ENCODE results near the gene AFDN. TPM values are rescaled to one million over a fixed set of nuclear protein-coding genes. Genes with fewer than 3 reads are reported as not detected.

Gene AFDN
- total RNA-seq, 2 donors from 2014 or later = 214 to 239 TPM

- Histone ChIP-seq H3K4me1 (ENCODE audit: control insufficient read depth, insufficient read depth, low read length) (peaks cover 4% of the 10 kb centered on the region), H3K36me3 (ENCODE audit: control insufficient read depth, insufficient read depth, low read length) (peaks cover 17% of the 10 kb centered on the region), H3K9me3 (ENCODE audit: control insufficient read depth, low read length) (no peaks in the 10 kb centered on the region), H3K27ac (ENCODE audit: low read depth, low read length) (no peak overlapping the region), H3K4me3 (ENCODE audit: low read length) (no peak overlapping the region), H3K27me3 (ENCODE audit: control insufficient read depth, insufficient read depth, low read length, poor library complexity, severe bottlenecking) (no peaks in the 10 kb centered on the region), H3K9ac (ENCODE audit: extremely low read depth, low read length, poor library complexity, severe bottlenecking) (no peak overlapping the region)
- Mint-ChIP-seq H3K9me3 (no peaks in the 10 kb centered on the region), H3K4me3 (no peak overlapping the region), H3K27me3 (ENCODE audit: insufficient read depth) (no peaks in the 10 kb centered on the region), H3K27ac (peak overlapping the region; percentile 26), H3K36me3 (ENCODE audit: low read depth) (peaks cover 6% of the 10 kb centered on the region), H3K4me1 (peaks cover 55% of the 10 kb centered on the region)
- DNase-seq = no peak
- TF ChIP-seq CTCF (conservative IDR thresholded peaks at IDR 0.05) = no peak
These were observed 34.7 kb downstream of the AFDN start for GRCh38 chr6:167861424-167861823.

DNA sequence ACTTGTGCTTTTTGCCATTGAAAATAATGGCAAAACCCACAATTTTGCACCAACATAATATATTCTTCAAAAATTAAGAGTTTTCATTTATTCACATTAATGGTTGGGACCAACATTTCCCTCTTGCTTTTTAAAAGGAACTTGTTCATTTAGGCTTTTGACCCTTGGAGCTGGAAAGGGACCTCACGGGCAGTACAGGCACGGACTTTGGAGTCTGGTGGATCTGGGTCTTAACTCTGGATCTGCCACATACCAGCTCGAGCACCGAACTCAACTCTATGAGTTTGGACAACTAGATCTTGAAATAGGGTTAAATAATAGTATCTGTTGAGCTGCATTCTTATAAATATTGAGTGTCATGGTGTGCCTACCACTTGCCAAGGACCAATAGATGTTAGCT lies 37.2 kb downstream of the AFDN start:
- no peak overlapping the region for H3K4me3 Mint-ChIP-seq
- Histone ChIP-seq H3K4me1 (ENCODE audit: control insufficient read depth, insufficient read depth, low read length) (peaks cover 4% of the 10 kb centered on the region), H3K4me3 (ENCODE audit: low read length) (no peak overlapping the region), H3K36me3 (ENCODE audit: control insufficient read depth, insufficient read depth, low read length) (peaks cover 40% of the 10 kb centered on the region), H3K27me3 (ENCODE audit: control insufficient read depth, insufficient read depth, low read length, poor library complexity, severe bottlenecking) (no peaks in the 10 kb centered on the region), H3K9ac (ENCODE audit: extremely low read depth, low read length, poor library complexity, severe bottlenecking) (no peak overlapping the region), H3K27ac (ENCODE audit: low read depth, low read length) (no peak overlapping the region), H3K9me3 (ENCODE audit: control insufficient read depth, low read length) (no peaks in the 10 kb centered on the region)
- H3K4me1 Mint-ChIP-seq = peaks cover 40% of the 10 kb centered on the region
- H3K27me3 Mint-ChIP-seq (ENCODE audit: insufficient read depth) = no peaks in the 10 kb centered on the region
- H3K27ac Mint-ChIP-seq = no peak overlapping the region
- no peaks in the 10 kb centered on the region for H3K9me3 Mint-ChIP-seq
- no peak for DNase-seq
- WGBS, 2 experiments (ENCODE audit: insufficient coverage in 1 of 2, insufficient read length in 1 of 2) = 98 to 100% methylated on average over 4 of the region's 4 CpGs
- TF ChIP-seq CTCF (conservative IDR thresholded peaks at IDR 0.05) = no peak
- H3K36me3 Mint-ChIP-seq (ENCODE audit: low read depth) = peaks cover 27% of the 10 kb centered on the region

DNA sequence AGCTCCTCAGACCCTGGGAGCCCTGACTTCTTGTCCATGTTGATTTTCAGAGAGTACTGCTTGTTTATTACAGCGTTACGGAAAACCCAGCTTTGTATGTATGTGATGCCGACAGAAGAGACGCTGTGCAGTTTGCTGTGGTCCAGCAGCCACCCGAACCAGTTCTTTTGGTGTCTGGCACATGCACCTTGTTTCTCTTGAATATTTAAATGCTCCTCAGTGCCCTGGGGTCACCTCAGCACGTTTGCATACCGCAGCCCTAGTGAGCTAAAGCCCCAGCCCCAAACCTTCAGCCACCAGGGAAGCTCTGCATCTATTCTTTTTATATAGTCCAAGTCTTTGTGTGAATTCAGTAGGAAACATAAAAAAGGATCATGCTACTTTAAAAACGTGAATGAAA lies 39.9 kb downstream of the AFDN start:
- H3K9me3 ChIP-seq (ENCODE audit: control insufficient read depth, low read length) = no peaks in the 10 kb centered on the region
- TF ChIP-seq CTCF (conservative IDR thresholded peaks at IDR 0.05) = no peak
- no peaks in the 10 kb centered on the region for H3K27me3 ChIP-seq (ENCODE audit: control insufficient read depth, insufficient read depth, low read length, poor library complexity, severe bottlenecking)
- Mint-ChIP-seq H3K27me3 (ENCODE audit: insufficient read depth) (no peaks in the 10 kb centered on the region), H3K4me3 (no peak overlapping the region), H3K9me3 (no peaks in the 10 kb centered on the region), H3K4me1 (peaks cover 15% of the 10 kb centered on the region), H3K27ac (peak overlapping the region; percentile 56), H3K36me3 (ENCODE audit: low read depth) (peaks cover 45% of the 10 kb centered on the region)
- peak overlapping the region; percentile 40 for H3K27ac ChIP-seq (ENCODE audit: low read depth, low read length)
- 79 to 82% methylated on average over 5 to 8 of the region's 8 CpGs for WGBS, 2 experiments (ENCODE audit: insufficient coverage in 1 of 2, insufficient read length in 1 of 2)
- peaks cover 68% of the 10 kb centered on the region for H3K36me3 ChIP-seq (ENCODE audit: control insufficient read depth, insufficient read depth, low read length)
- no peak overlapping the region for H3K4me3 ChIP-seq (ENCODE audit: low read length)
- H3K4me1 ChIP-seq (ENCODE audit: control insufficient read depth, insufficient read depth, low read length) = no peaks in the 10 kb centered on the region
- no peak for DNase-seq
- H3K9ac ChIP-seq (ENCODE audit: extremely low read depth, low read length, poor library complexity, severe bottlenecking) = no peak overlapping the region

Data from endodermal cell (in vitro differentiated cells).